Kidney (tissue), 14 donors: ENCODE data around the gene ANKRD31. TPM values are rescaled to one million over a fixed set of nuclear protein-coding genes. Genes with fewer than 3 reads are reported as not detected.

Experiments
- DNase-seq, 5 donors: peaks; one replicate each; pipeline ENCODE4 v3.0.0-alpha.2; 2013 to 2020
- FAIRE-seq: peaks from 2 replicates; lab custom pipeline; 2012; peaks lifted over from hg19 to GRCh38; lab: Jason Lieb, UNC
- H3K27ac ChIP-seq, 2 donors: one replicate each; pipeline ENCODE4 v1.7.0; 2013; ENCODE audit warnings: low read depth in 2 of 2, low read length in 2 of 2, inconsistent platforms in 1 of 2
- H3K27me3 ChIP-seq: one replicate; pipeline ENCODE4 v1.7.1; 2013; ENCODE audit warnings: low read length, inconsistent platforms; ENCODE audit not compliant: control insufficient read depth, insufficient read depth
- H3K36me3 ChIP-seq, 3 donors: one replicate each; pipeline versions ENCODE4 v1.7.0 to v1.7.1; 2013; ENCODE audit warnings: low read length in 3 of 3, control low read depth in 1 of 3, inconsistent platforms in 1 of 3; ENCODE audit not compliant: insufficient read depth in 3 of 3, control insufficient read depth in 2 of 3
- H3K4me1 ChIP-seq, 3 donors: one replicate each; pipeline versions ENCODE4 v1.7.0 to v1.7.1; 2013; ENCODE audit warnings: low read length in 3 of 3, inconsistent platforms in 1 of 3, low read depth in 1 of 3; ENCODE audit not compliant: control insufficient read depth in 2 of 3, insufficient read depth in 2 of 3
- H3K4me3 ChIP-seq, 3 donors: one replicate each; pipeline versions ENCODE4 v1.7.0 to v1.8.1; 2013; ENCODE audit warnings: low read length in 3 of 3, control low read depth in 1 of 3, inconsistent platforms in 1 of 3
- H3K9ac ChIP-seq, 3 donors: one replicate each; pipeline versions ENCODE4 v1.7.0 to v1.7.1; 2013; ENCODE audit warnings: low read length in 3 of 3, control low read depth in 1 of 3, inconsistent platforms in 1 of 3
- H3K9me3 ChIP-seq, 3 donors: one replicate each; pipeline versions ENCODE4 v1.7.0 to v1.7.1; 2013; ENCODE audit warnings: low read length in 3 of 3, control low read depth in 1 of 3, inconsistent platforms in 1 of 3; ENCODE audit not compliant: control insufficient read depth in 2 of 3, insufficient read depth in 1 of 3
- intact Hi-C: fragments of 100-400 bp; cut with DNase I; formaldehyde crosslinking; loops from one replicate; pipeline ENCODE4 v1.11.1; 2022
- polyA plus RNA-seq: library from polyadenylated mRNA; stranded (reverse); fragments of 350-450 nt; fragmentation: Illumina TruSeq; extraction: RNeasy Lipid Tissue Mini Kit (QIAGEN cat#74804); gene quantifications from one replicate; pipeline ENCODE4 v1.2.3, GENCODE V29; 2014; ENCODE audit warnings: low read depth, low replicate concordance; ENCODE audit not compliant: insufficient read depth
- total RNA-seq: library from RNA; stranded (reverse); fragmentation: NEBNext Ultra II Directional; extraction: Animal tissue kit (Norgen Biotek cat#: 25700); gene quantifications from one replicate; pipeline ENCODE4 v1.2.1, GENCODE V29; 2021
- TF ChIP-seq, protein P1 (sequence below): IDR thresholded peaks from 3 replicates; pipeline ENCODE4 v1.5.1; 2012; ENCODE audit warnings: mild to moderate bottlenecking, moderate library complexity, borderline replicate concordance; ENCODE audit not compliant: insufficient read depth; ENCODE audit errors: extremely low read depth
- donor health status: control.
- donor health status: control.
- donor health status: control.
- donor health status: control.
- donor health status: control.
- donor health status: DM: yes; HTN: yes; CAD: no.
- donor health status: Normal renal cell carcinoma (clear cell type).

The ANKRD31 gene
- total and polyA plus RNA-seq, 2 donors from 2014 or later: 0.17 to 0.38 TPM

DNA sequence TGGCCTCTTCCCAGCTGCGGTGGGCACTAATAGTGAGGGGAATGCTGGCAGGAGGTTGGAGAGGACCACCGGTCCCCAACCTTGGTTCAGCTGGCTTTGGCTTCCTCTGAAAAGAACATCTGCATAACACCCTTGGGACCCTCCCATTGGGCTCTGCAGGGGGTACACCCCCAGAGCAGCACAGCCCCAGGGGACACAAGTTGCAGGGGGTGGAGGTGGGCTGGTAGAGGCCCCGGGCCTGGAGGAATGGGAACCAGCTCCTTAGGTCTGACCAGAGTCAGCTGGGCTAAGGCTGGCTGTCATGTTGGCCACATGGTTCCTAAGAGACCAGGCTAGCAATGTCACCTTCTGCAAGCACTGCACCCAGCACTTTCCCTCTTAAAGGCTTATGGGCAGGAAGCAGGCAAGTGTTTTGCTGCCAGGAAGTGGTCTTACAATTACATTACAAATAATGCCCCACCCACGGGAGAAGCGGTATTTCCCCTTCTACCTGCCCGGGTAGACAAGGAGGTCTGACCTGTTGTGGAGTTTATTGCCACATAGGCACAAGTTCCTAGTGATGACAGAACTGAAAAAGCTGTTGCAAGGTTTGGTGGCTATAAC, 202.4 kb downstream of the ANKRD31 start:
- no peak for DNase-seq

DNA sequence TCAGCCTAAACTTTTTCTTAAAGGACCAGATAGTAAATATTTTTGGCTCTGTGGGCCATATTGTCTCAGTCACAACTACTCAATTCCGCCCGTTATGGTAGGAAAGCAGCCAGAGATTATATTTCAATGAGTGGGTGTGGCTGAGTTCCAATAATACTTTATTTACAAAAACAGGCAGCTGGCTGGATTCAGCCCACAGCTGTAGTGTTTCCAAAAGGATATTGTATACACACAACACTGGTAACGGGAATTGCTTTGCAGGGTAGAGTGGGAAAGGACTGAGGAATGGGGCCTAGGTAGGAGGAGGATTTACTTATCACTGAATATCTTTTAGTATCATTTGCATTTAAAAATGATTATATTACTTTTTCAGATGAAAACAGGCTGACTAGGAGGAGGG, 205.3 kb downstream of the ANKRD31 start:
- intact Hi-C loops: no loop called here
- DNase-seq (no peak), FAIRE-seq (no peak)
- Histone ChIP-seq H3K4me1 (no peaks in the 10 kb centered on the region), H3K27me3 (no peaks in the 10 kb centered on the region), H3K9ac (no peak overlapping the region), H3K27ac (no peak overlapping the region), H3K9me3 (no peaks in the 10 kb centered on the region), H3K4me3 (no peak overlapping the region), H3K36me3 (no peaks in the 10 kb centered on the region)
- TF ChIP-seq, protein P1, sequence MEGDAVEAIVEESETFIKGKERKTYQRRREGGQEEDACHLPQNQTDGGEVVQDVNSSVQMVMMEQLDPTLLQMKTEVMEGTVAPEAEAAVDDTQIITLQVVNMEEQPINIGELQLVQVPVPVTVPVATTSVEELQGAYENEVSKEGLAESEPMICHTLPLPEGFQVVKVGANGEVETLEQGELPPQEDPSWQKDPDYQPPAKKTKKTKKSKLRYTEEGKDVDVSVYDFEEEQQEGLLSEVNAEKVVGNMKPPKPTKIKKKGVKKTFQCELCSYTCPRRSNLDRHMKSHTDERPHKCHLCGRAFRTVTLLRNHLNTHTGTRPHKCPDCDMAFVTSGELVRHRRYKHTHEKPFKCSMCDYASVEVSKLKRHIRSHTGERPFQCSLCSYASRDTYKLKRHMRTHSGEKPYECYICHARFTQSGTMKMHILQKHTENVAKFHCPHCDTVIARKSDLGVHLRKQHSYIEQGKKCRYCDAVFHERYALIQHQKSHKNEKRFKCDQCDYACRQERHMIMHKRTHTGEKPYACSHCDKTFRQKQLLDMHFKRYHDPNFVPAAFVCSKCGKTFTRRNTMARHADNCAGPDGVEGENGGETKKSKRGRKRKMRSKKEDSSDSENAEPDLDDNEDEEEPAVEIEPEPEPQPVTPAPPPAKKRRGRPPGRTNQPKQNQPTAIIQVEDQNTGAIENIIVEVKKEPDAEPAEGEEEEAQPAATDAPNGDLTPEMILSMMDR: no peak

More for the DNA sequence above, 202.4 kb downstream of the ANKRD31 start:
- H3K36me3 ChIP-seq: no peaks in the 10 kb centered on the region
- no peak for FAIRE-seq
- TF ChIP-seq, protein P1: no peak
- intact Hi-C loops: no loop called here
- H3K4me3 ChIP-seq: no peak overlapping the region
- no peaks in the 10 kb centered on the region for H3K4me1 ChIP-seq
- H3K9me3 ChIP-seq: no peaks in the 10 kb centered on the region
- H3K27ac ChIP-seq: no peak overlapping the region
- no peak overlapping the region for H3K9ac ChIP-seq
- no peaks in the 10 kb centered on the region for H3K27me3 ChIP-seq

DNA sequence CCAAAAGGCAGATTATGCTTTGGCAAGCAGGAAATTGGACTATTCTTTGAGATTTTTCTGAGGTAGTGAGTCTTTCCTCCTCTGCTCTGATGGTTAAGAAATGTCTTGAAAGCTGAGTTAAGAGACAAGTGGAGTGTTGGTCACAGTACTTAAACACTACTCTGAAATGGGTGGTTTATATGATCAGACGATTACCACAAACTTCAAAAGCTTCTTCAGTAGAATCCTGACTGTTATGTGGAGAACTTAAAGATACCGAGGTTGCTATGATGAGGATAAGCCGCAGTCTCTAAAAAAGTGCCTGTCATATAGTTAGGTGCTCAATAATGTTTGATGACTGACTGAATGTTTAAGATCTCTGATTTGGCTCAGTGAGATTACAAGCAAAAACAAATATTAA, 208.6 kb downstream of the ANKRD31 start:
- no peaks in the 10 kb centered on the region for H3K4me1 ChIP-seq
- no peaks in the 10 kb centered on the region for H3K27me3 ChIP-seq
- DNase-seq (no peak), FAIRE-seq (no peak)
- H3K9ac ChIP-seq: no peak overlapping the region
- no peak overlapping the region for H3K27ac ChIP-seq
- intact Hi-C loops: no loop called here
- TF ChIP-seq, protein P1: no peak
- no peak overlapping the region for H3K4me3 ChIP-seq
- H3K9me3 ChIP-seq: no peaks in the 10 kb centered on the region
- H3K36me3 ChIP-seq: no peaks in the 10 kb centered on the region
